NB4 (cell line): Measurements from ENCODE around the gene TMEM220.

Experiments
- POLR2A ChIP-seq: IDR thresholded peaks from 2 replicates; pipeline ENCODE4 v1.6.1; 2011; ENCODE audit warnings: mild to moderate bottlenecking; ENCODE audit not compliant: insufficient read length; ENCODE audit errors: extremely low read depth
- TF ChIP-seq, protein P1 (sequence below): IDR thresholded peaks from one replicate; pipeline ENCODE4 v1.5.1; 2012; ENCODE audit warnings: low read depth, low read length

DNA sequence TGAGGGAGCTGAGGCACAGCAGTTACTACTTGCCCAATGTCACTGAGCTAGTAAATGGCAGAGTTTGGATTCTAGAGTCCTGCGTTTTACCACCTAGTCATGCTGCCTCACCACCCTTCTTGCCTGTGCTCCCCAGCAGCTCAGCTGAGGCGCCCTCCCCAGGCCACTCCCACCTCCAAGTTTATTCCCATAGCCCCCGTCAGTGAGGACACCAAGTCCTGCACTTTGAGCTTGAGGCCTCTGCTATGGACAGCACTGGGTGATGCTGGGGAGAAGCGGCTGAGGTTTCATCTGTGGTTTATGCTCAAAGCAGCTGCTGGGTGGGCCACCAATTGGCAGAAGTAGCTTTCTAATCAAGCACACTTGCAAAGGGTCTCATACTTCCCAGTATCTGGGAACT, 37.4 kb upstream of the TMEM220 start:
- TF ChIP-seq, protein P1, sequence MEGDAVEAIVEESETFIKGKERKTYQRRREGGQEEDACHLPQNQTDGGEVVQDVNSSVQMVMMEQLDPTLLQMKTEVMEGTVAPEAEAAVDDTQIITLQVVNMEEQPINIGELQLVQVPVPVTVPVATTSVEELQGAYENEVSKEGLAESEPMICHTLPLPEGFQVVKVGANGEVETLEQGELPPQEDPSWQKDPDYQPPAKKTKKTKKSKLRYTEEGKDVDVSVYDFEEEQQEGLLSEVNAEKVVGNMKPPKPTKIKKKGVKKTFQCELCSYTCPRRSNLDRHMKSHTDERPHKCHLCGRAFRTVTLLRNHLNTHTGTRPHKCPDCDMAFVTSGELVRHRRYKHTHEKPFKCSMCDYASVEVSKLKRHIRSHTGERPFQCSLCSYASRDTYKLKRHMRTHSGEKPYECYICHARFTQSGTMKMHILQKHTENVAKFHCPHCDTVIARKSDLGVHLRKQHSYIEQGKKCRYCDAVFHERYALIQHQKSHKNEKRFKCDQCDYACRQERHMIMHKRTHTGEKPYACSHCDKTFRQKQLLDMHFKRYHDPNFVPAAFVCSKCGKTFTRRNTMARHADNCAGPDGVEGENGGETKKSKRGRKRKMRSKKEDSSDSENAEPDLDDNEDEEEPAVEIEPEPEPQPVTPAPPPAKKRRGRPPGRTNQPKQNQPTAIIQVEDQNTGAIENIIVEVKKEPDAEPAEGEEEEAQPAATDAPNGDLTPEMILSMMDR = no peak
- TF ChIP-seq POLR2A = no peak
